B cell (primary cell): ENCODE results near the gene IQCB1. TPM values are rescaled to one million over a fixed set of nuclear protein-coding genes. Genes with fewer than 3 reads are reported as not detected.
A peak's percentile ranks its signal among the peaks of the same experiment; 100 is the strongest.
"Not testable (repeated sequence)": the region's sequence is repeated elsewhere in the genome, so short reads cannot be mapped to it uniquely, and the experiment has no call there.

Experiments
- ATAC-seq: fragments of 200-7000 bp; cut with Tn5 transposase; one replicate; pipeline ENCODE4 v1.10.0; 2021; ENCODE audit warnings: low read depth, mild to moderate bottlenecking, moderate number of reproducible peaks, moderate library complexity
- CTCF ChIA-PET: fragments of 350-600 bp; sonication (Branson Sonifier 250); formaldehyde crosslinking; loops from one replicate; lab custom pipeline; 2021; ENCODE audit warnings: antibody characterized with exemption, inconsistent platforms; lab: Charles Lee
- POLR2A ChIA-PET: fragments of 350-600 bp; sonication (Branson Sonifier 250); formaldehyde crosslinking; loops from one replicate; lab custom pipeline; 2021; ENCODE audit warnings: antibody characterized with exemption; lab: Charles Lee
- DNase-seq: peaks from one replicate; pipeline ENCODE4 v3.0.0; 2013
- H2AFZ ChIP-seq: 2 replicates; pipeline ENCODE4 v1.6.1; 2012; ENCODE audit warnings: mild to moderate bottlenecking, low read depth, low read length; ENCODE audit not compliant: insufficient read depth, poor library complexity, severe bottlenecking
- H3K27ac ChIP-seq, 2 donors: 1 replicate in 1 of 2; 2 replicates in 1 of 2; pipeline ENCODE4 v1.5.1; 2012 to 2013; ENCODE audit warnings: low read length in 2 of 2, mild to moderate bottlenecking in 2 of 2, moderate library complexity in 1 of 2
- H3K27me3 ChIP-seq, 4 experiments: fragments of 200-600 bp in 1 of 4; sonication (generic) in 1 of 4; replicated peaks in 1 of 4; 1 replicate in 2 of 4; 2 replicates in 2 of 4; pipeline versions ENCODE4 v1.6.1 to v1.7.0; 2013 to 2016; ENCODE audit warnings: low read length in 3 of 4, mild to moderate bottlenecking in 2 of 4, mixed read lengths in 1 of 4, moderate library complexity in 1 of 4; ENCODE audit not compliant: insufficient read depth in 4 of 4, control insufficient read depth in 3 of 4; ENCODE audit errors: control extremely low read depth in 1 of 4
- H3K36me3 ChIP-seq, 2 experiments: replicated peaks in 1 of 2; 1 replicate in 1 of 2; 2 replicates in 1 of 2; pipeline versions ENCODE4 v1.6.1 to v1.7.1; 2013; ENCODE audit warnings: low read length in 1 of 2; ENCODE audit not compliant: insufficient read depth in 2 of 2, control insufficient read depth in 1 of 2; ENCODE audit errors: control extremely low read depth in 1 of 2, extremely low read depth in 1 of 2
- H3K4me1 ChIP-seq, 2 donors: fragments of 200-600 bp in 1 of 2; sonication (generic) in 1 of 2; 1 replicate in 1 of 2; 2 replicates in 1 of 2; pipeline versions ENCODE4 v1.5.1 to v1.6.1; 2013 to 2017; ENCODE audit warnings: low read length in 2 of 2; ENCODE audit not compliant: control insufficient read depth in 2 of 2, insufficient read depth in 2 of 2
- H3K4me2 ChIP-seq: replicated peaks from 2 replicates; pipeline ENCODE3; 2012; ENCODE audit warnings: mild to moderate bottlenecking, low read depth, low read length; ENCODE audit not compliant: poor library complexity, severe bottlenecking
- H3K4me3 ChIP-seq, 5 experiments: fragments of 200-600 bp in 1 of 5; sonication (generic) in 1 of 5; 1 replicate in 3 of 5; 2 replicates in 2 of 5; pipeline versions ENCODE4 v1.5.1 to v1.7.0; 2011 to 2016; ENCODE audit warnings: low read length in 4 of 5, mild to moderate bottlenecking in 4 of 5, low read depth in 2 of 5, control low read depth in 1 of 5, moderate library complexity in 1 of 5; ENCODE audit not compliant: insufficient read depth in 1 of 5; ENCODE audit errors: control extremely low read depth in 1 of 5, extremely low read depth in 1 of 5
- H3K79me2 ChIP-seq: fragments of 200-600 bp; sonication (generic); one replicate; pipeline ENCODE4 v1.6.0; 2016; ENCODE audit warnings: low read length; ENCODE audit not compliant: control insufficient read depth, insufficient read depth
- H3K9ac ChIP-seq: fragments of 200-600 bp; sonication (generic); 2 replicates; pipeline ENCODE4 v1.6.1; 2017; ENCODE audit warnings: mild to moderate bottlenecking, low read length, moderate library complexity
- H3K9me3 ChIP-seq, 3 donors: one replicate each; pipeline versions ENCODE4 v1.6.1 to v1.7.1; 2013; ENCODE audit warnings: low read length in 2 of 3; ENCODE audit not compliant: control insufficient read depth in 2 of 3, insufficient read depth in 1 of 3; ENCODE audit errors: control extremely low read depth in 1 of 3
- H4K20me1 ChIP-seq: 2 replicates; pipeline ENCODE4 v1.6.0; 2012; ENCODE audit warnings: mild to moderate bottlenecking, low read length; ENCODE audit not compliant: insufficient read depth, control insufficient read depth, poor library complexity, severe bottlenecking
- H3K27ac Mint-ChIP-seq: one replicate; pipeline ENCODE4 v1.8.0; 2021; ENCODE audit warnings: mixed read lengths
- H3K27me3 Mint-ChIP-seq: one replicate; pipeline ENCODE4 v1.8.0; 2021; ENCODE audit warnings: mixed read lengths
- H3K4me1 Mint-ChIP-seq: one replicate; pipeline ENCODE4 v1.8.0; 2021; ENCODE audit warnings: mixed read lengths
- H3K4me3 Mint-ChIP-seq: one replicate; pipeline ENCODE4 v1.8.0; 2021; ENCODE audit warnings: mixed read lengths
- H3K9me3 Mint-ChIP-seq: one replicate; pipeline ENCODE4 v1.8.0; 2022; ENCODE audit warnings: mixed read lengths; ENCODE audit not compliant: insufficient read depth
- CTCF ChIP-seq: fragments of 200-600 bp; IDR thresholded peaks from one replicate; pipeline ENCODE4 v1.8.0; 2022; ENCODE audit warnings: antibody characterized with exemption, mild to moderate bottlenecking
- EZH2 ChIP-seq: IDR thresholded peaks from 2 replicates; pipeline ENCODE4 v1.6.1; 2012; ENCODE audit warnings: borderline replicate concordance, low read depth, mild to moderate bottlenecking, moderate library complexity, low read length; ENCODE audit not compliant: insufficient read depth, poor library complexity, severe bottlenecking
- WGBS: methylation state at CpG from one replicate; pipeline ENCODE4 v1.1.5; 2013; ENCODE audit warnings: missing lambda C conversion rate; ENCODE audit not compliant: insufficient coverage; 5-methylcytosine and 5-hydroxymethylcytosine counted together
- intact Hi-C: fragments of 100-400 bp; cut with micrococcal nuclease; formaldehyde crosslinking; loops from one replicate; pipeline ENCODE4 v1.10.0; 2022
- polyA plus RNA-seq: library from polyadenylated mRNA; depleted of rRNA; stranded (reverse); fragments of >200 nt; gene quantifications from 2 replicates; pipeline ENCODE4 v1.2.3, GENCODE V29; 2012
- total RNA-seq, 2 donors: library from RNA; stranded (reverse); fragments of 120-200 nt in 1 of 2; gene quantifications; 1 replicate in 1 of 2; 2 replicates in 1 of 2; pipeline versions ENCODE4 v1.2.3 to v1.2.4, GENCODE V29; 2013 to 2022

The IQCB1 gene
- total and polyA plus RNA-seq, 2 donors (not counting 1 experiment from before 2014, with no cell fraction given) = 32.0 to 54.6 TPM

- Histone ChIP-seq H3K27ac (peak overlapping the region; percentile 90 to 98), H3K4me2 (peak overlapping the region; percentile 97), H2AFZ (peak overlapping the region; percentile 74), H3K36me3 (no peaks in the 10 kb centered on the region), H3K4me3 (peak overlapping the region; percentile 73 to 100 (median 96)), H3K79me2 (peaks cover 45% of the 10 kb centered on the region), H3K4me1 (peaks cover 18 to 19% of the 10 kb centered on the region in 2 donors), H3K9ac (peak overlapping the region; percentile 99), H3K9me3 (peaks cover 0 to 1% (median 0%) of the 10 kb centered on the region in 3 donors), H4K20me1 (peaks cover 10% of the 10 kb centered on the region), H3K27me3 (no peaks in the 10 kb centered on the region)
- Mint-ChIP-seq H3K9me3 (no peaks in the 10 kb centered on the region), H3K27me3 (no peaks in the 10 kb centered on the region), H3K27ac (no peak overlapping the region), H3K4me1 (peaks cover 11% of the 10 kb centered on the region), H3K4me3 (no peak overlapping the region)
- intact Hi-C loops = loop anchor here (1.0 to 5.0 kb wide), 6 partner anchors 87 to 1454 kb away; partner anchors contain the start of genes EAF2, FAM162A, HCLS1 and IQCB1
- ATAC-seq = peak; percentile 7
- TF ChIP-seq EZH2 (no peak), CTCF (no peak)
- POLR2A ChIA-PET = no interaction called here
- CTCF ChIA-PET = interaction anchor here (0.6 to 1.5 kb wide), 3 partner anchors 15 to 203 kb away, joined by 3 read pairs; no protein-coding TSS in a partner anchor
- peak; percentile 21 for DNase-seq
- 2% methylated on average over 17 of the region's 17 CpGs for WGBS
These were observed 86.1 kb downstream of the IQCB1 start for GRCh38 chr3:121748680-121749275.

GRCh38 chr3:121747976-121748375 is 86.9 kb downstream of the IQCB1 start:
- Mint-ChIP-seq H3K9me3 (no peaks in the 10 kb centered on the region), H3K4me3 (no peak overlapping the region), H3K27me3 (no peaks in the 10 kb centered on the region), H3K4me1 (peaks cover 11% of the 10 kb centered on the region), H3K27ac (no peak overlapping the region)
- peaks cover 51% of the 10 kb centered on the region for H3K79me2 ChIP-seq
- ATAC-seq (no peak), DNase-seq (no peak)
- H3K9me3 ChIP-seq = peaks cover 0 to 1% (median 0%) of the 10 kb centered on the region in 3 donors
- intact Hi-C loops = loop anchor here (5.0 kb wide), 1 partner anchor 1454 kb away; the partner anchor contains the start of gene SEC22A
- H4K20me1 ChIP-seq = peaks cover 10% of the 10 kb centered on the region
- H3K27ac ChIP-seq = no peak overlapping the region
- no peaks in the 10 kb centered on the region for H3K27me3 ChIP-seq
- POLR2A ChIA-PET = no interaction called here
- no peak for TF ChIP-seq CTCF
- TF ChIP-seq EZH2 = no peak
- H3K4me2 ChIP-seq = peak overlapping the region; percentile 97
- H2AFZ ChIP-seq = no peak overlapping the region
- WGBS = no CpG with 5 or more reads among the region's 3 CpGs
- H3K4me3 ChIP-seq = peak overlapping the region in 1 of 5 experiments; percentile 100
- H3K36me3 ChIP-seq = no peaks in the 10 kb centered on the region
- no peak overlapping the region for H3K9ac ChIP-seq
- CTCF ChIA-PET = interaction anchor here (1.5 kb wide), 1 partner anchor 16 kb away, joined by 3 read pairs; no protein-coding TSS in a partner anchor
- peaks cover 18 to 19% of the 10 kb centered on the region in 2 donors for H3K4me1 ChIP-seq

- DNase-seq, ATAC-seq, CTCF ChIA-PET, H3K9ac ChIP-seq, H3K4me2 ChIP-seq, H3K27ac ChIP-seq, H3K27me3 ChIP-seq, H3K27ac Mint-ChIP-seq, H3K4me3 Mint-ChIP-seq, H3K9me3 ChIP-seq, H3K4me1 ChIP-seq, H4K20me1 ChIP-seq, POLR2A ChIA-PET, intact Hi-C loops, H3K27me3 Mint-ChIP-seq, H3K4me3 ChIP-seq, H2AFZ ChIP-seq, H3K9me3 Mint-ChIP-seq, H3K36me3 ChIP-seq: not testable (repeated sequence)
- peaks cover 26% of the 10 kb centered on the region for H3K4me1 Mint-ChIP-seq
- peaks cover 81% of the 10 kb centered on the region for H3K79me2 ChIP-seq
- 100% methylated on average over 2 of the region's 2 CpGs for WGBS
These were observed 91.8 kb downstream of the IQCB1 start for GRCh38 chr3:121743106-121743505.
